HEK293 (cell line): ENCODE results near the gene FAHD2A.

Source experiments
- CTCF ChIA-PET: fragments of 350-600 bp; formaldehyde crosslinking; extraction: SDS; loops from one replicate; lab custom pipeline; 2021; ENCODE audit warnings: antibody characterized with exemption; lab: Yijun Ruan, JAX
- POLR2A ChIA-PET: fragments of 300-600 bp; formaldehyde crosslinking; extraction: SDS; loops from one replicate; lab custom pipeline; 2020; ENCODE audit warnings: antibody characterized with exemption, inconsistent platforms; lab: Yijun Ruan, JAX
- H3K27ac ChIP-seq: fragments of 200-500 bp; sonication (Bioruptor generic); 2 replicates; pipeline ENCODE4 v1.5.1; 2014; ENCODE audit warnings: low read depth, low read length, control low read depth, inconsistent platforms; ENCODE audit errors: extremely low read depth
- H3K36me3 ChIP-seq, 2 experiments: fragments of 200-500 bp in 1 of 2; sonication (Bioruptor generic) in 1 of 2; 1 replicate in 1 of 2; 2 replicates in 1 of 2; pipeline ENCODE4 v1.5.1; 2014 to 2017; ENCODE audit warnings: inconsistent platforms in 2 of 2, low read length in 2 of 2; ENCODE audit not compliant: control insufficient read depth in 2 of 2, insufficient read depth in 1 of 2
- H3K4me1 ChIP-seq: fragments of 200-500 bp; sonication (Bioruptor generic); 2 replicates; pipeline ENCODE4 v1.5.1; 2014; ENCODE audit warnings: mild to moderate bottlenecking, low read length, inconsistent platforms; ENCODE audit not compliant: control insufficient read depth, insufficient read depth
- H3K4me3 ChIP-seq: 2 replicates; pipeline ENCODE4 v1.5.1; 2011; ENCODE audit warnings: low read depth, mild to moderate bottlenecking, control low read depth, low read length, moderate library complexity
- H3K9me3 ChIP-seq: fragments of 200-500 bp; sonication (Bioruptor generic); 2 replicates; pipeline ENCODE4 v1.5.1; 2014; ENCODE audit warnings: low read depth, low read length, inconsistent platforms; ENCODE audit not compliant: control insufficient read depth, insufficient read depth
- GFI1B ChIP-seq: fragments of 450-650 bp; formaldehyde crosslinking; IDR thresholded peaks from 2 replicates; pipeline ENCODE4 v1.5.1; 2016; ENCODE audit warnings: missing biosample characterization, missing genetic modification characterization
- HOXC10 ChIP-seq: sonication (generic); formaldehyde crosslinking; IDR thresholded peaks from 2 replicates; pipeline ENCODE4 v1.8.1; 2023; ENCODE audit warnings: mild to moderate bottlenecking, missing genetic modification reagents
- HOXD13 ChIP-seq: sonication (generic); formaldehyde crosslinking; IDR thresholded peaks from 2 replicates; pipeline ENCODE4 v1.8.0; 2022; ENCODE audit warnings: missing genetic modification reagents, borderline replicate concordance
- MEIS1 ChIP-seq: sonication (generic); formaldehyde crosslinking; IDR thresholded peaks from 2 replicates; pipeline ENCODE4 v1.8.1; 2022; ENCODE audit warnings: missing genetic modification reagents, mild to moderate bottlenecking, borderline replicate concordance
- SCRT2 ChIP-seq: fragments of 450-650 bp; formaldehyde crosslinking; IDR thresholded peaks from 2 replicates; pipeline ENCODE4 v1.5.1; 2016; ENCODE audit warnings: missing biosample characterization, missing genetic modification characterization
- ZEB2 ChIP-seq: fragments of 450-650 bp; formaldehyde crosslinking; IDR thresholded peaks from 2 replicates; pipeline ENCODE4 v1.5.1; 2016; ENCODE audit warnings: missing biosample characterization, missing genetic modification characterization
- ZNF114 ChIP-seq: fragments of 450-650 bp; formaldehyde crosslinking; IDR thresholded peaks from 2 replicates; pipeline ENCODE4 v1.5.0; 2017; ENCODE audit warnings: missing biosample characterization, missing genetic modification characterization
- ZNF184 ChIP-seq: fragments of 450-650 bp; IDR thresholded peaks from 2 replicates; pipeline ENCODE4 v1.5.1; 2018; ENCODE audit warnings: missing biosample characterization, mild to moderate bottlenecking, missing genetic modification characterization
- ZNF302 ChIP-seq: fragments of 450-650 bp; formaldehyde crosslinking; IDR thresholded peaks from 2 replicates; pipeline ENCODE4 v1.5.1; 2016; ENCODE audit warnings: missing biosample characterization, missing genetic modification characterization, low read depth
- ZNF341 ChIP-seq: fragments of 450-650 bp; formaldehyde crosslinking; IDR thresholded peaks from 2 replicates; pipeline ENCODE4; 2016; ENCODE audit warnings: low read depth, missing biosample characterization, missing genetic modification characterization
- ZNF473 ChIP-seq: fragments of 450-650 bp; formaldehyde crosslinking; IDR thresholded peaks from 2 replicates; pipeline ENCODE4 v1.5.1; 2017; ENCODE audit warnings: missing biosample characterization, missing genetic modification characterization
- ZNF549 ChIP-seq: fragments of 450-650 bp; IDR thresholded peaks from 2 replicates; pipeline ENCODE4 v1.5.1; 2018; ENCODE audit warnings: missing biosample characterization, missing genetic modification characterization, mild to moderate bottlenecking, inconsistent platforms, moderate library complexity
- ZNF624 ChIP-seq: fragments of 450-650 bp; formaldehyde crosslinking; IDR thresholded peaks from 2 replicates; pipeline ENCODE4 v1.5.1; 2017; ENCODE audit warnings: missing biosample characterization, missing genetic modification characterization
- ZNF660 ChIP-seq: fragments of 450-650 bp; IDR thresholded peaks from 2 replicates; pipeline ENCODE4 v1.5.1; 2018; ENCODE audit warnings: missing biosample characterization, mild to moderate bottlenecking, missing genetic modification characterization
- ZNF692 ChIP-seq: fragments of 450-650 bp; formaldehyde crosslinking; IDR thresholded peaks from 2 replicates; pipeline ENCODE4 v1.5.1; 2016; ENCODE audit warnings: missing biosample characterization, missing genetic modification characterization
- ZNF768 ChIP-seq: fragments of 450-650 bp; formaldehyde crosslinking; IDR thresholded peaks from 2 replicates; pipeline ENCODE4 v1.5.1; 2018; ENCODE audit warnings: missing biosample characterization, mild to moderate bottlenecking, missing genetic modification characterization
- TF ChIP-seq, protein P1 (sequence below): fragments of 450-650 bp; formaldehyde crosslinking; IDR thresholded peaks from 2 replicates; pipeline ENCODE4 v1.5.1; 2016; ENCODE audit warnings: missing biosample characterization, missing genetic modification characterization
- TF ChIP-seq, protein P2 (sequence below): fragments of 450-650 bp; formaldehyde crosslinking; IDR thresholded peaks from 2 replicates; pipeline ENCODE4 v1.5.1; 2016; ENCODE audit warnings: missing biosample characterization, missing genetic modification characterization

FAHD2A gene

GRCh38 chr2:95380280-95380679, 22.2 kb upstream of the FAHD2A start:
- TF ChIP-seq ZNF184 (tag by site-specific recombination) (no peak), ZNF114 (tag by site-specific recombination) (no peak), ZNF692 (tag by site-specific recombination) (no peak), ZNF473 (tag by site-specific recombination) (no peak), ZNF624 (tag by site-specific recombination) (no peak), ZNF768 (tag by site-specific recombination) (no peak), GFI1B (tag by site-specific recombination) (no peak), HOXC10 (CRISPR knock-in tag) (no peak)
- ChIA-PET POLR2A (interaction anchor here (1.2 kb wide), 1 partner anchor 9 kb away, joined by 4 read pairs; no protein-coding TSS in a partner anchor), CTCF (interaction anchor here (1.4 to 4.1 kb wide), 2 partner anchors 9 to 35 kb away, joined by 4 to 31 read pairs; no protein-coding TSS in a partner anchor)
- H3K9me3 ChIP-seq: no peaks in the 10 kb centered on the region
- no peak overlapping the region for H3K27ac ChIP-seq
- no peak overlapping the region for H3K4me3 ChIP-seq
- H3K36me3 ChIP-seq: no peaks in the 10 kb centered on the region
- H3K4me1 ChIP-seq: no peaks in the 10 kb centered on the region

DNA sequence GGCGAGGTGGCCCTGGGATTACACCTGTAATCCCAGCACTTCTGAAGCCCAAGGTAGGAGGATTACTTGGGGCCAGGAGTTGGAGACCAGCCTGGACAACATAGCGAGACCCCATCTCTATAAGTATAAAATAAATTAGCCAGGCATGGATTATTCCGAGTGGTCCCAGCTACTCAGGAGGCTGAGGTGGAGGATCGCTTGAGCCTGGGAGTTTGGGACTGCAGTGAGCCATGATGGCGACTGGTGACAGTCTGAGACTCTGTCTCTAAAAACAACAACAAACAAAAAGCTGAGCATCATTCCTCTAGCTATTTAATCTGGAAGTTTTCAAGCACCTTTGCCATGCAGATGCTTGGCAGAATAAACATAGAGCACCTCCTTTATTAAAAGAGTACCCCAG, 21.8 kb upstream of the FAHD2A start:
- TF ChIP-seq SCRT2 (tag by site-specific recombination): no peak
- TF ChIP-seq ZNF549 (tag by site-specific recombination): no peak
- no peak for TF ChIP-seq ZEB2 (tag by site-specific recombination)
- TF ChIP-seq HOXD13 (CRISPR knock-in tag): no peak
- TF ChIP-seq ZNF341 (tag by site-specific recombination): no peak
- no peak for TF ChIP-seq MEIS1 (CRISPR knock-in tag)
- TF ChIP-seq, protein P1, sequence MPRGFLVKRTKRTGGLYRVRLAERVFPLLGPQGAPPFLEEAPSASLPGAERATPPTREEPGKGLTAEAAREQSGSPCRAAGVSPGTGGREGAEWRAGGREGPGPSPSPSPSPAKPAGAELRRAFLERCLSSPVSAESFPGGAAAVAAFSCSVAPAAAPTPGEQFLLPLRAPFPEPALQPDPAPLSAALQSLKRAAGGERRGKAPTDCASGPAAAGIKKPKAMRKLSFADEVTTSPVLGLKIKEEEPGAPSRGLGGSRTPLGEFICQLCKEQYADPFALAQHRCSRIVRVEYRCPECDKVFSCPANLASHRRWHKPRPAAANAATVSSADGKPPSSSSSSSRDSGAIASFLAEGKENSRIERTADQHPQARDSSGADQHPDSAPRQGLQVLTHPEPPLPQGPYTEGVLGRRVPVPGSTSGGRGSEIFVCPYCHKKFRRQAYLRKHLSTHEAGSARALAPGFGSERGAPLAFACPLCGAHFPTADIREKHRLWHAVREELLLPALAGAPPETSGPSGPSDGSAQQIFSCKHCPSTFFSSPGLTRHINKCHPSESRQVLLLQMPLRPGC: no peak
- TF ChIP-seq, protein P2, sequence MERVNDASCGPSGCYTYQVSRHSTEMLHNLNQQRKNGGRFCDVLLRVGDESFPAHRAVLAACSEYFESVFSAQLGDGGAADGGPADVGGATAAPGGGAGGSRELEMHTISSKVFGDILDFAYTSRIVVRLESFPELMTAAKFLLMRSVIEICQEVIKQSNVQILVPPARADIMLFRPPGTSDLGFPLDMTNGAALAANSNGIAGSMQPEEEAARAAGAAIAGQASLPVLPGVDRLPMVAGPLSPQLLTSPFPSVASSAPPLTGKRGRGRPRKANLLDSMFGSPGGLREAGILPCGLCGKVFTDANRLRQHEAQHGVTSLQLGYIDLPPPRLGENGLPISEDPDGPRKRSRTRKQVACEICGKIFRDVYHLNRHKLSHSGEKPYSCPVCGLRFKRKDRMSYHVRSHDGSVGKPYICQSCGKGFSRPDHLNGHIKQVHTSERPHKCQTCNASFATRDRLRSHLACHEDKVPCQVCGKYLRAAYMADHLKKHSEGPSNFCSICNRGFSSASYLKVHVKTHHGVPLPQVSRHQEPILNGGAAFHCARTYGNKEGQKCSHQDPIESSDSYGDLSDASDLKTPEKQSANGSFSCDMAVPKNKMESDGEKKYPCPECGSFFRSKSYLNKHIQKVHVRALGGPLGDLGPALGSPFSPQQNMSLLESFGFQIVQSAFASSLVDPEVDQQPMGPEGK (tag by site-specific recombination): no peak
- no peak for TF ChIP-seq ZNF660
- TF ChIP-seq ZNF302 (tag by site-specific recombination): no peak
- TF ChIP-seq, all 188 proteins: peak for 0
- ChIA-PET POLR2A (no interaction called here), CTCF (interaction anchor here (4.1 kb wide), 1 partner anchor 8 kb away, joined by 31 read pairs; no protein-coding TSS in a partner anchor)
- Histone ChIP-seq H3K36me3 (no peaks in the 10 kb centered on the region), H3K4me3 (no peak overlapping the region), H3K4me1 (no peaks in the 10 kb centered on the region), H3K27ac (no peak overlapping the region), H3K9me3 (no peaks in the 10 kb centered on the region)
